Inflammatory macrophage treated with lipopolysaccharide for 1 hour (primary cell): ENCODE measurements around the gene BCKDHA.
"Not testable (repeated sequence)": the region's sequence is repeated elsewhere in the genome, so short reads cannot be mapped to it uniquely, and the experiment has no call there.

Source experiments
- DNase-seq, 2 donors: peaks; one replicate each; pipeline ENCODE4 v3.0.0-alpha.2; 2020 to 2022

Gene BCKDHA

GRCh38 chr19:41408256-41408655 lies 10.6 kb downstream of the BCKDHA start:
- DNase-seq, result no peak

- not testable (repeated sequence) for DNase-seq
Observed at GRCh38 chr19:41408846-41409245, 11.2 kb downstream of the BCKDHA start.

- DNase-seq, result no peak
Observed at GRCh38 chr19:41409288-41409687, 11.7 kb downstream of the BCKDHA start.

GRCh38 chr19:41410336-41411054 lies 12.9 kb downstream of the BCKDHA start:
- DNase-seq, result no peak

- no peak for DNase-seq
Observed at GRCh38 chr19:41411100-41411967, 13.7 kb downstream of the BCKDHA start.

- no peak for DNase-seq
Observed at GRCh38 chr19:41411968-41412265, 14.3 kb downstream of the BCKDHA start.

- no peak for DNase-seq
Observed at GRCh38 chr19:41412953-41413352, 15.3 kb downstream of the BCKDHA start.

GRCh38 chr19:41413947-41414346 lies 16.3 kb downstream of the BCKDHA start:
- no peak for DNase-seq

GRCh38 chr19:41414461-41414860 lies 16.8 kb downstream of the BCKDHA start:
- DNase-seq, result no peak

GRCh38 chr19:41415154-41415571 lies 17.5 kb downstream of the BCKDHA start:
- no peak for DNase-seq

- DNase-seq, result no peak
Observed at GRCh38 chr19:41416194-41416674, 18.6 kb downstream of the BCKDHA start.

- peak; percentile 75 to 80 for DNase-seq
Observed at GRCh38 chr19:41420101-41420880, 22.7 kb downstream of the BCKDHA start.

GRCh38 chr19:41421314-41421713 lies 23.7 kb downstream of the BCKDHA start:
- no peak for DNase-seq

GRCh38 chr19:41421973-41422372 lies 24.4 kb downstream of the BCKDHA start:
- no peak for DNase-seq

GRCh38 chr19:41422456-41422855 lies 24.8 kb downstream of the BCKDHA start:
- no peak for DNase-seq

GRCh38 chr19:41422955-41423354 lies 25.3 kb downstream of the BCKDHA start:
- no peak for DNase-seq

- DNase-seq, result no peak
Observed at GRCh38 chr19:41424335-41425173, 26.9 kb downstream of the BCKDHA start.

- DNase-seq, result no peak
Observed at GRCh38 chr19:41425174-41426115, 27.8 kb downstream of the BCKDHA start.

- DNase-seq, result no peak
Observed at GRCh38 chr19:41426116-41426841, 28.7 kb downstream of the BCKDHA start.

- DNase-seq, result no peak
Observed at GRCh38 chr19:41426952-41427646, 29.5 kb downstream of the BCKDHA start, which contains the start of gene B3GNT8. Gene B3GNT8 (minus strand): TSS chr19:41427374. CDS start chr19:41426778, 596 bp downstream.
